GM19463 (cell line): ENCODE measurements around the gene FKBP9.
"Not testable (repeated sequence)": the region's sequence is repeated elsewhere in the genome, so short reads cannot be mapped to it uniquely, and the experiment has no call there.

ENCODE experiments used
- ATAC-seq: cut with Tn5 transposase; IDR thresholded peaks from one replicate; pipeline ENCODE4 v1.9.1; 2021; ENCODE audit warnings: mild to moderate bottlenecking, moderate library complexity; ENCODE audit not compliant: unreplicated experiment

Gene FKBP9, protein sequence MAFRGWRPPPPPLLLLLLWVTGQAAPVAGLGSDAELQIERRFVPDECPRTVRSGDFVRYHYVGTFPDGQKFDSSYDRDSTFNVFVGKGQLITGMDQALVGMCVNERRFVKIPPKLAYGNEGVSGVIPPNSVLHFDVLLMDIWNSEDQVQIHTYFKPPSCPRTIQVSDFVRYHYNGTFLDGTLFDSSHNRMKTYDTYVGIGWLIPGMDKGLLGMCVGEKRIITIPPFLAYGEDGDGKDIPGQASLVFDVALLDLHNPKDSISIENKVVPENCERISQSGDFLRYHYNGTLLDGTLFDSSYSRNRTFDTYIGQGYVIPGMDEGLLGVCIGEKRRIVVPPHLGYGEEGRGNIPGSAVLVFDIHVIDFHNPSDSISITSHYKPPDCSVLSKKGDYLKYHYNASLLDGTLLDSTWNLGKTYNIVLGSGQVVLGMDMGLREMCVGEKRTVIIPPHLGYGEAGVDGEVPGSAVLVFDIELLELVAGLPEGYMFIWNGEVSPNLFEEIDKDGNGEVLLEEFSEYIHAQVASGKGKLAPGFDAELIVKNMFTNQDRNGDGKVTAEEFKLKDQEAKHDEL

DNA sequence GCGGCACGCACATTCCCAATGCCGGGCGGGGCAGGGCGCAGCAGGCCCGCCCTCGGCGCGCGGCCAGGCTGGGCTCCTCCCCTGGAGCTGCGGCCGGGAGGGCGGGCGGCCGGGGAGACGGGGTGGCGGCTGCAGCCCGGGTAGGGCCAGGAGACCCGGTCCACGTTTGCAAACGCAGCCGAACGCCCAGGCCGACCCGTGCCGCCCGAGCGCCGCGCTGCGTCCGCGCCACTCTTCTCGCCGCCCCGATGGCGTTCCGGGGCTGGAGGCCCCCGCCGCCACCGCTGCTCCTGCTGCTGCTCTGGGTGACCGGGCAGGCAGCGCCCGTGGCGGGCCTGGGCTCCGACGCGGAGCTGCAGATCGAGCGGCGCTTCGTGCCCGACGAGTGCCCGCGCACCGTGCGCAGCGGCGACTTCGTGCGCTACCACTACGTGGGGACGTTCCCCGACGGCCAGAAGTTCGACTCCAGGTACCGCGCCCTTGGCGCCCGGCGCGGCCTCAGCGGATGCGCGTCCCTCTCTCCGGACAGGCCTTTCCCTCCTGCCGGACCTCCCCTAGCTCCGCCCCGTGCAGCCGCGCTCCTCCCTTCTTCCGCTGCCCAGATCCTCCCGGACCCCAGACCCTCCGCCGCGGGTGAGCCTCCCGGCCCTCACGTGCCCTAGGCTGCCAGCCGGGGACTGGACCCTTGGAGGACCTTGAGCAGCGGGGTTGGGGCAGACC is at the start of gene FKBP9:
FKBP9 (plus strand) TSS at position 115 of the 720 bp plus-strand sequence; CDS start at position 249, 134 bp downstream.
- ATAC-seq: peak; percentile 82

DNA sequence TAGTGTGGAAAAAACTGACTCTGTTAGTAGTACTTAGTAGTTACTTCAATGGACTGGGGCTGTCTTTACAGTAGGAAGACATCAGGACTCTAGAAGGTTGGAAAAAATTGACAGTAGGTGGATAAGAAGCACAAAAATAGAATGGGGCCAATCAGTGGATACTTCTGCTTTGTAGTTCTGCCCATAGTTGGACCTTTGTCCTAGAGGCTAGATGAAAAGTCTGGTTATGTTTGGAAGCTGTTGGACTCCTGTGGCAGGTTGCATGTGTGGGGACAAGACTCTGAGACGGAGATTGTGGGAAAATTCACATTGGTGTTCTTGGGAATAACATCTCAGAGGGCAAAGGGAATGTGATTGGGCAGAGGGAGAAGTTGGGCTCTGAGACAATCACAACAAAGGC is 47.0 kb upstream of the FKBP9 start:
- no peak for ATAC-seq

DNA sequence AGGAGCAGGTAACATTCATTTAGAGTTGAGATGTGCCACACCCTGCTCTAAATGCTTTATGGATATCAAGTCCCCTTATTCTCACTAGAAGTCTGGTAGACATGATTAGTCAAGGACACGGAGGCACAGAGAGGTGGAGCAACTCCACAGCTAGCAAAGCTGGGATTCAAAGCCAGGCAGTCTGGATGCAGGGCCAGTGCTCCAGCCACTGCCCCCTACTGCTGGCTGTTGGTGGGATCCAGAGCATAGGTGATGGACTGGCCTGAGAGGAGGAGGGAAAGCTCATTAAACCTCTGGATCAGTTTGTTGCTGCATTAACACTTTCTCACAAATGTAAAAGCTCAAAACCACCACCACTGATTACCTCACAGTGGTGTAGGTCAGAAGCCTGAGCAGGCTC is 43.1 kb upstream of the FKBP9 start:
- no peak for ATAC-seq

DNA sequence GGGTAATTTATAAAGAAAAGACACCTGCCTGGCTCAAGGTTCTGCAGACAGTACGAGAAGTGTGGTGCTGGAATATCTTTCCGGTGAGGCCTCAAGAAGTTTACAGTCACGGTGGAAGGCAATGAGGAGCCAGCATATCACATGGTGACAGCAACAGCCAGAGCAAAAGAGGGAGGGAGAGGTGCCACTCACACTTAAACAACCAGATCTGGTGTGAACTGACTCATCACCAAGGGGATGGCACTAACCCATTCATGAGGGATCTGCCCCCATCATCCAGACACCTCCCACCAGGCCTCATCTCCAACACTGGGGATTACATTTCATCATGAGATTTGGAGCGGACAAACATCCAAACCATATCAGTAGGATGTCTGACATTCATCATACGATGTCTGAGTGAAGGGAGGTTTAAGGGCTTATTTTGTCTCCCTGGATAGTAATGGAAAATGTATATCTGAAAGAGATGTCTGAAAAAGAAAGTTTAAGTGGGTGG is 42.2 kb upstream of the FKBP9 start:
- ATAC-seq: no peak

DNA sequence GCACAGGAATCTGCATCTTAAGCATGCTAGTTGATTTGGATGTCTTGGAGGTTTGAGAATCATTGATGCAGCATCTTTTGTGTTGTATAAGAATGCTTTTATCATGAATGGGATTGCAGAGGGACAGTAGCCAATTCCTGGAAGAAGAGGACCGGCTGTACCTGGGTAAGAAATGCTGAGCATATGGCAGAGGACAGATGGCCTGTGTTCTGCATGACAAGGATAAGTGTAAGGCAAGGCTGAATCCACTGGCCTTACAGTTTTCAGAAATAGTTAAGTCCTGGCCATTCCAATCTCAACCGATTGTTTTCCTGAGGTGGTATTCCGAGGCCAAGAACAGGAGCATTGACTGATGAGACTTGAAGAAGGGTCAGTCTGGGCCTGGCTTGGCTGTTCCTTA is 41.2 kb upstream of the FKBP9 start:
- ATAC-seq: no peak

DNA sequence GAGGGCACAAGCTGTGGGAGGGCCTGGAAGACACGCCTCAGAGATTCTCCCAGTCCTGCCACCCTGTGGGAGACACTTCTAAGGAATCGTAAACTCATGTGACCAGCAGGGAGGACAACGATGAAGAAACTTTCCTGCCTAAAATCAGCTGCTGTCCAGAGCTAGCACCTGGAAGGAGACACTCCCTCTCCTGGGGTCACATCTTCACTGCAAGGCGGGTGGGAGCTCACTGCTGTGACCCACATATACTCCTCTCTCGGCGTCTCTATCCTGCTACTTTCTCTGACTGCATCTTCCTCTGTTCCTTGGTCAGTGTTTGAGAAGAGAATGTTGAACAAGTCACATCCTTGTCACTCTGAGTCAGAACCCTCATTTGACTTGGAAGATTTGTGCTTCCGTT is 40.2 kb upstream of the FKBP9 start:
- not testable (repeated sequence) for ATAC-seq

DNA sequence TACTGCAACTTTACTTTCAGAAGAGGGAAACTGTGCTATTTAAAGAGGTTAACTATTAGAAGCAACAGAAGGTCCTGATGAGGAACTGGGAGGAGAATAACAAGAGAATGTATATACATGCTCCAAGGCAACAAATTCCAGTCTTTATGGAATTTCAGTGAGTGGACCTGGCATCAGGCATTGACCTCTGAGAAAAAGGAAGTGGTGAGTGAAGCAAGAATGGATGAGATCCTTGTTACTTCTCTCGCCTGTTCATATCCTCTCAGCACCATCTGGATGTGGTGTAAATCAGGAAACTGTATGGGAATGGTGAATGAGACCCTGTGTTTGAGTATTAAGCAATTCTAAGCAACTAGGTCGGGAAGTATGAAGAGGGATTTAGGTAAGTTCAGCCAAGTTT is 35.3 kb upstream of the FKBP9 start:
- no peak for ATAC-seq

DNA sequence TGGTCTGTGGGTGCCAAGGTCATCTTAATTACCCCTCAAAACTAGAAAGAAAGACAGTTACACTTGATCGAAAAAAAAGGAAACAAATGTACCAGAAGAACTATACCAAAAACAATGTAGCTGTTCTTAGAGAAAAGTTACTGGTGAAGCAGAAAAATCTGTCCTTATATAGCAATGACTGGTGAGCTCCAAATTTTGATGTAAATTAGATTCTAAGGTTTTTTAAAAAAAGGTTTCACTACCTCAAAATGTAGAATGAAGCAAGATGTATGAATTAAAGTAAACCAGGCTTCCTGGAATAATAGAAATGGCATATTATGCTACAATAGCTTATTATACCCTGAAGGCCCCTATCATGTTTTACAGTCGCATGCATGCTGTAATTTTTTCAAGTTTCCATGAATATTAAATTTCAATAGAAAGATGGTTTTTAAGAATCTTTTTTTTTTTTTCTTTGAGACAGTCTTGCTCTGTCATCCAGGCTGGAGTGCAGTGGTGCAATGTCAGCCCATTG is 28.4 kb upstream of the FKBP9 start:
- no peak for ATAC-seq

DNA sequence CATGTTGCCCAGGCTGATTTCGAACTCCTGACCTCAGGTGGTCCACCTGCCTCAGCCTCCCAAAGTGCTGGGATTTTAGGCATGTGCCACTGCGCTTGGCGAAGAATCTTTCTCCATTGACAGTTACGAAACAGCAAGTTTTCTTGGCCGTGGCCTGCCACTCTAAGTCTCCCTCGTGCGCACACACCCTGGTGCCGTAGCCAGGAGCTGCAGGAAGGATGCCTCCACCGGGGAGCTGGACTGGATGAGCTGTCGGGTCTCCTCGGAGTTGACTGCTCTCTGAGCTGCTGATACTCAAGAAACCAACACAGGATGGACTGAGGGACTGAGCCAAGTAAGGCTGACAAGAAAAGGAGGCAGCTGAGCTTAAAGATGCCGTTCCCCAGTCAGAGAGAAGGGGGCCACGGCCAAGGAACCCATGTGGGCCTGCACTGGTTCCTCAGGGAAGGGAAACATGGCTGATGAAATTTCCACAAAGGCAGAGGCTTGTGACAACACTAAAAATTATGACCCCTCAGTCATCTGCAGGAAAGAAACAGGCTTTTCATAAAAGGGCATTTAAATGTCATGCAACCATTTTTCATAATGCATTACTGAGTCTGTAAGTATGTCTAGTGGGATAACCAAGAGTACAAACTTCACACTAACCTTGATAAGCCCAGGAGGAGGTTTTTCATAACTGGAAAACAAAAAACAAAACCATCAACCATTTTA is 27.7 kb upstream of the FKBP9 start:
- ATAC-seq: no peak

DNA sequence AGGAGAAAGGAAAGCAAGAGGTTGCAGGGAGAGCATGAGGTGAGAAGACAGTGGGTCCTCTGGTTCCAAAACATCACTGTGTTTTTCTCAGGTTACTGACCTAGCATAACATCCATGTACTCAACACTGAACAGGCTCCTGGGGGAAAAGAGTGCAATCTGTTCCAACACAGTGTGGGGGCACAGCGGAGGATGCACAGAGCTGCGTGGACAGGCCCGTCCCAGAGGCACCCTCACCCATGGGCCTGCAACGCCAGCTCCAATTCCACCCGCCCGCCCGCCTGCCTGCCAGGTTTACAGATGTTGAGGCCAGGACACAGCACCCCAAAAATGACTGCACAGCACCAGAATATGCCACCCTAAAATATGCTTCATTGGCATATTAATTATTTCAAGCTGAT is 26.9 kb upstream of the FKBP9 start:
- no peak for ATAC-seq

DNA sequence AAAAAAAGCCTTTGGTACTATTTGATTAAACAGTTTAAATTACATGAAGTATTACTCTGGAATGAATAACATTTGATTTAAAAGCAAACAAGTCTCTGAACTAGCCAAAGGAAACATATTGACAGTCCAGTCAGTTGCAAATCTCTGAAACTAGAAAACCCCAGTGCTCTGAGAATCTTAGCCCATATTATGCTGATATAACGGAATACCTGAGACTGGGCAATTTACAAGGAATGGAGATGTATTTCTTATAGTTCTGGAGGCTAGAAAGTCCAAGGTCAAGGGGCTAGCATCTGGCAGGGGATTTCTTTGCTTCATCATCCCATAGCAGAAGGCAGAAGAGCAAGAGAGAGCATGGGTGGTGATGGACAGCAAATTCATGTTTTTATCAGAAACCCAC is 21.7 kb upstream of the FKBP9 start:
- ATAC-seq: no peak

DNA sequence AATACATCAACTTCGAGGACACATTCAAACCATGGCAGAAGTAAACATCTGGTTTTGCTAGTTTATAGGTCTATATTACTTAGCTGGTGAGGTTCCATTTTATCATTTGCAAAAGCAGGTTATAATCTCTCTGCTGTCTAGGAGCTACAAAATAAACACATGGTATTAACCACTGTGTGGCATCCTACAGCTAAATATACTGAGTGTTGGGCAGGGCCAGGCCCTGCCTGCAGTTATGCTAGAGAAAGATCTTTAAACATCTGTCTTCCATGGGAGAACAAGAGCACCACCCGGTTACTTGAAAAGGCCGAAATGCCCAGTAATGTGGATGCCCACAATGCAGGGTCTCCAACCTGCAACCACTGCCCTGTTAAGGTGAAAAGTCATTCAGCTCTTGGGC is 20.6 kb upstream of the FKBP9 start:
- no peak for ATAC-seq

DNA sequence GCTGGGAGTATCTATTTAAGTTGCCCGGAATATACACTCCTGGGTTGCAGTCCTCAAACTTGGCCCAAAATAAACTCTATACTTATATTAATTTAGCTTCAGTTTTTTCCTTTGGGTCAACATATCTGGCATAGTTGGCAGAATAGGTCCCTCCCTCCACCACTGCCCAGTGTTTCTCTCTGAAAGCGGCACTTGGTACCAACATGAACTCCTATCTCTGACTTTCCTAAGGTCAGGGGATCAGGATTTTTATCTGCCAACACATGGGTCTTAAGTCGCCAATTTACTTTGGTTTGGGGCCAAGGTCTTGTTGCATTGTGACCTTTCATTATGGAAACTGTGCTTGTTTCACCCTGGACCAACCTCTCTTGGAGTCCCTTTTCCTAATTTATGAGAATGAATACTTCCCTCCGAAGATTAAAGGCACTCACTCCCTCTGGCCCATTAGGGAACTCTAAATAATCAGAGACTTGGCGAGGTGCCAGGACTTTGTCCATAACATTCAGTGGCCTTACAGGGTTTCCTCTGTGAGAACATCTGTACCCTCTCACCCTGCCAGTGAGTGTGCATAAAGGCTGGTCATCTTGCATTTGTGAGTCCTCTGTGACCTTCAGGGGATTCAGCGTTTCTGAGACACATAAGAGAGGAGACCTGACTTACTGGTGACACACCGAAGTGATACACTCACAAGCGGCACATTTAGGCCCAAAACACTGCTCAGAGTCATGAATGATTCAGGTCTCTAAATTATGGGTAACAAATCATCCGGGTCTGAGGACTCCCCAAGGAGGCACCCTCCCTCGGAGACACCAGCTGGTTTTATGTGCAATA is 19.7 kb upstream of the FKBP9 start:
- ATAC-seq: no peak

DNA sequence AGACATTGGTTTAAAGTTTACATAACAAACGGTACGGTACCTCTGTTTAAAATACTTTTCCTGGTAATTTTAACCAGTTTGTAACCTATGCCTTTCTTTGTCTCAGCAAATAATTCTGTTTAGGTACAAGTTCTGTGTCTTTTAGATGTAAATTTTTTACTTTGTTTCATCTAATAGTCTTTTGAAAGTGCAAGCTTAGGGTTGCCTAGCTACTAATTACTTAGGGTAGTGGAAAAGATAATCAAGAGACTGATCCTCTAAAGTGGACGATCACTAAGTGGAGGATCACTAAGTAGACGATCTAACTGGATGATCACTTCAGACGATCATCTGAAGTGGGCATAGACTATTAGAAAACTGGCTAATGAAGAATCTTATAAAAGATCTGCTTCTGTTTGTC is 16.1 kb upstream of the FKBP9 start:
- ATAC-seq: no peak

DNA sequence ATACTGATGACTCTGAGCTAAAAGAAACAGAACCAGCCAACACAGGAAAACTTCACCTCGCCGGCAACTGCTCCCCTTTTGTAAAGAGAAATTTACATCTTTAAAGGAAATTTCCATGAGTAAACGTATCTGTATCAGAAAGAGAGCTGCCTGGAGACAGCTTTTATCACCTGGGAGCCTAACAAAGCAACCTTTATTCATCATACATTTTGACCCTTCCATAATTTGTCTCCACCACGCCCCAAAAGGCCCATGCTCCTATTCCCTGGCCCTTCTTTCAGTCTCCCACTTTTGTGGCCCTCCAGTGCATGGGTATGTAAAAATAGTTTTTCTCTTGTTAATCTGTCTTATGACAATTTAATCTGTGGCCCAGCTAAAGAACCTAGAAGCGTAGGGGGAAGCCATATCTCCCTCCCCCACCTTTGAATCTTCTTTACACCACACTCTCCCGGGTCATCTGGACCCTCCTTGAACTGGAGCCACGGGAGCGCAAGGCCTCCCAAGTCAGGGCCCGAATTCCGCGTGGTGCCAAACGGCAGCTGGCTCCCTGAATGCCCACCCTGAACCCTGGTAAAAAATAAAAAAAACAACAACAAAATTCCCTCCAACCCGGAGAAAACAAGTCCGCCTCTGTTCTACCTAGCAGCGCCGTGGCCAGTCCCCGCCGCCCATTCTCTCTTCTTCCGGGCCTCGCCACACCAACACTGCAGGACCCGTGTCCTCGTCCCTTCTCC is 15.4 kb upstream of the FKBP9 start:
- ATAC-seq: peak; percentile 1

DNA sequence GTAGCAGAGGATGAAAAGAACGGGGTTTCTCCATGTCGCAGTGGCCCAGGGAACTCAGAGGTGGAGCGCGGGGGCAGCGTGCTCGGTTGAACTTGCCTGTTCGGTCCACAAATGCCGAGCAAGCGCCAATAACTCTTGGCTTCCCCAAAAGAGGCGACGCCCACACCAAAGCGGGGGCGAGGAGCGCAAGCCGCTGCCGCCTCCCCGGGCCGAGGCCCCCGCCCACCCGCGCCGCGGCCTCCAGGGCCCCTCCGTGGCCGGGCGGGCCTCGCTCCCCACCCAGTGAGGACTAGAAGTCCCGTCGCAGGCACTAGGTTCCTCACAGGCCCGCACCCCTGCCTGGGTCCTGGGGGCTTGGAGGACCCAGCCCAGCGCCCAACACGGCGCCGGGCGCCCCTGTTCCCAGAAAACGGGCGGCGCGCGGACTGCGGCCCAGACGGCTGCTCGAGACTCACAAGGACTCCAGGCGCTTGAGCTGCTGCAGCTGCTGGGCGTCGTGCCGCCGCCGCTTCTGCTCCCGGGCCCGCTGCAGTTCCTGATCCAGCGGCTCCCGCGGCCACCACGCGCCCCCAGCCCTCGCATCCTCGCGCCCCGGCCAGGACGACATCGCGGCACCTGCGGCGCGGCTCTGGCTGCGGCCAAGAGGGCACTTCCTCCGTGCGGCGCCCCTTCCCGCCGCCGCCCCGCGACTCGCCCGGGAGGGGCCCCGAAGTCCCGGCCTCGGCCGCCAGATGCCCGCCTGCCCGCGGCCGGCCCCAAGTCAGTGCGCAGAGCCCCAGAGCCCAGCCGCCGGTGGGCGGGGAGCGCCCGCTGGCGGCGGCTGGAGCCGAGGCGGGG is 14.6 kb upstream of the FKBP9 start:
- ATAC-seq: peak; percentile 89

DNA sequence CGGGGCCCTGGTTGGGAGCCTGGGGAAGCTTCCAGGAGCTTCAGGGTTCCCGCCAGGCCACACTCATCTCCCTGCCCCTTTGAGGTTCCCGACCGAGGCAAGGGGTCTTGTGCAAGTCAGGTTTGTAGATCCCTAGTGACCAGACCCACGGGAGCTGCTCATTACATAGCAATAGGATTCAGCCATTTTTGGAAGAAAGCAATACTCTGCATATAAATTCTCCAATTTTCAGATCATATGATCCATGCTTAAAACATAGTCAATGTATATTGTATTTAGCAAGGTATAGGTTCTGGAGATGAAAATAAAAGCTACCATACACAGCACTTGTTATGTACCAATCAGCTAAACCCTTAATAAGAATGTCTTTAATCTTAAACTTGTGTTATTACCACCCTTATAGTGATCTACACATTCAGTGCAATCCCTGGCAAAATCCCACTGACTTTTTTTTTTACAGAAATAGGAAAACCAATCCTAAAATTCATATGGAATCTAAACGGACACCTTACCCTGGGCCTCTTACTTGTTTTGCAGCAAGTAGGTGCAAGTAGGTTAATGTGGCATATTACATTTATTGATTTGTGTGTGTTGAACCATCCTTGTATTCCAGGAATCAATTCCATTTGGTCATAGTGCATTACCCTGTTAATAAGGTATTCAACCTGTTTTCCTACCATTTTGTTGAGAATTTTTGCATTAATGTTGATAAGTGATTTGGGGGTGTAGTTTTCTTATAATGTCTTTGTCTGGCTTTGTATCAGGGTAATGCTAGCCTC is 13.8 kb upstream of the FKBP9 start:
- no peak for ATAC-seq
